Esophagus squamous epithelium (tissue), 4 donors: Measurements from ENCODE around the gene PEAK1.

Experiments used
- POLR2A ChIP-seq, 4 donors: fragments of 450-650 bp; IDR thresholded peaks; one replicate each; pipeline ENCODE4 v1.6.1; 2017; ENCODE audit warnings: antibody characterized with exemption in 4 of 4, mild to moderate bottlenecking in 4 of 4, moderate library complexity in 3 of 4
- TF ChIP-seq, protein P1 (sequence below), 6 experiments: fragments of 450-650 bp in 4 of 6; fragments of 200-600 bp in 2 of 6; sonication (generic) in 2 of 6; IDR thresholded peaks; one replicate each; pipeline ENCODE4 v1.5.1; 2016 to 2019; ENCODE audit warnings: antibody characterized with exemption in 6 of 6, mild to moderate bottlenecking in 4 of 6, moderate library complexity in 4 of 6

DNA sequence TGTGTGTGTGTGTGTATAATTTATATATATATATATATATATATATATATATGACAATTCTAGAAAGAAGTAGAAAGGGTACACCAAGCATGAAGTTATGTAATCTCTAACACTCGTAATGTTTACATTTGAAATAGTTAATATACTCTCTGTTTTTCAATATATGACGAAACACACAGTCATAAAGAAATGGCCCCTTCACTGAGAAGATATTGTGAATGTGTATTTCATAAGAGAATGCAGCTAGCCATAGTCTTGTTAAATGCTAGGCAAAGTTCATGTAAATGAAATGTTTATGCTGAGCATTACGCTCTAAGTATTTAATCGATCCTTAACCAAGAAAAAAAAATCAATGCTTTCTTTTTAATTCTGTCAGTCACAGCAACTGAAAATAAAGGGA lies 194.3 kb downstream of the PEAK1 start:
- TF ChIP-seq, protein P1, sequence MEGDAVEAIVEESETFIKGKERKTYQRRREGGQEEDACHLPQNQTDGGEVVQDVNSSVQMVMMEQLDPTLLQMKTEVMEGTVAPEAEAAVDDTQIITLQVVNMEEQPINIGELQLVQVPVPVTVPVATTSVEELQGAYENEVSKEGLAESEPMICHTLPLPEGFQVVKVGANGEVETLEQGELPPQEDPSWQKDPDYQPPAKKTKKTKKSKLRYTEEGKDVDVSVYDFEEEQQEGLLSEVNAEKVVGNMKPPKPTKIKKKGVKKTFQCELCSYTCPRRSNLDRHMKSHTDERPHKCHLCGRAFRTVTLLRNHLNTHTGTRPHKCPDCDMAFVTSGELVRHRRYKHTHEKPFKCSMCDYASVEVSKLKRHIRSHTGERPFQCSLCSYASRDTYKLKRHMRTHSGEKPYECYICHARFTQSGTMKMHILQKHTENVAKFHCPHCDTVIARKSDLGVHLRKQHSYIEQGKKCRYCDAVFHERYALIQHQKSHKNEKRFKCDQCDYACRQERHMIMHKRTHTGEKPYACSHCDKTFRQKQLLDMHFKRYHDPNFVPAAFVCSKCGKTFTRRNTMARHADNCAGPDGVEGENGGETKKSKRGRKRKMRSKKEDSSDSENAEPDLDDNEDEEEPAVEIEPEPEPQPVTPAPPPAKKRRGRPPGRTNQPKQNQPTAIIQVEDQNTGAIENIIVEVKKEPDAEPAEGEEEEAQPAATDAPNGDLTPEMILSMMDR (IDR thresholded peaks at IDR 0.05), result no peak
- TF ChIP-seq POLR2A (IDR thresholded peaks at IDR 0.05), result no peak
